Measurements from ENCODE around the gene KCNT2. TPM values are rescaled to one million over a fixed set of nuclear protein-coding genes. Genes with fewer than 3 reads are reported as not detected.

The KCNT2 gene
- total and polyA plus RNA-seq, 2 of the 8 experiments (the other 6 are each of a cell fraction or from before 2014, with no cell fraction given): 2.3 to 10.2 TPM

DNA sequence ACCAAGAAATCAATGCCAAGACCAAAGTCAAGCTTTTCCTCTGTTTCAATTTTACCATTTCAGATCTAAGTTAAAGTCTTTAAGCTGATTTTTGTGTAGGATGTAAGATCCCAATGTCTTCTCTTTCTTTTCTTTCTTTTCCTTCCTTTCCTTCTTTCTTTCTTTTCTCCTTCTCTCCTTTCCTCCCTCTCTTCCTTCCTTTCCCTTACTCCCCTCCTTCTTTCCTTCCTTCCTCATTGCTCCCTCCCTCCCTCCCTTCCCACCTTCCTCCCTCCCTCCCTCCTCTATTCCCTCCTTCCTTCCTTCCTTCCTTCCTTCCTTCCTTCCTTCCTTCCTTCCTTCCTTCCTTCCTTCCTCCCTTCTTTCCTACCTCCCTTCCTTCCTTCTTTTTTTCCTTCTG lies 197.5 kb downstream of the KCNT2 start:
- Histone ChIP-seq H3K9me3 (ENCODE audit: insufficient read depth in 2 of 2, low read depth in 1 of 2, low read length in 1 of 2) (no peaks in the 10 kb centered on the region), H3K4me3 (ENCODE audit: extremely low read depth in 1 of 4, insufficient read depth in 2 of 4, low read depth in 3 of 4, low read length in 4 of 4) (no peak overlapping the region), H3K36me3 (ENCODE audit: control insufficient read depth in 2 of 4, insufficient read depth in 4 of 4, low read length in 3 of 4) (peaks cover 0 to 7% (median 0%) of the 10 kb centered on the region in 4 experiments; a peak in 1 of 8 replicates), H3K4me2 (ENCODE audit: insufficient read depth in 1 of 2, low read depth in 2 of 2, low read length in 2 of 2) (no peak overlapping the region), H2AK5ac (ENCODE audit: low read depth, low read length) (no peak overlapping the region), H2BK5ac (ENCODE audit: low read depth, low read length) (no peak overlapping the region), H3K79me2 (ENCODE audit: control insufficient read depth in 1 of 2, insufficient read depth in 2 of 2, low read length in 2 of 2) (no peaks in the 10 kb centered on the region), H2BK120ac (replicated peaks; ENCODE audit: low read depth, low read length) (no peak overlapping the region), H3K27ac (ENCODE audit: low read depth, low read length) (no peak overlapping the region), H3K27me3 (replicated peaks in 1 of 4; ENCODE audit: control insufficient read depth in 3 of 4, extremely low read depth in 1 of 4, insufficient read depth in 3 of 4, low read length in 3 of 4) (peaks cover 0 to 1% (median 0%) of the 10 kb centered on the region in 4 experiments; a peak in 1 of 7 replicates), H3K79me1 (ENCODE audit: low read depth, low read length) (no peaks in the 10 kb centered on the region), H3K23ac (ENCODE audit: insufficient read length) (no peak overlapping the region), H4K8ac (ENCODE audit: extremely low read depth, insufficient read depth, low read length) (no peak overlapping the region), H2BK12ac (ENCODE audit: low read depth, low read length) (no peak overlapping the region), H3K56ac (replicated peaks; ENCODE audit: insufficient read length, low read depth, low read length) (no peak overlapping the region), H2BK20ac (ENCODE audit: low read length) (no peak overlapping the region), H3K9ac (replicated peaks in 1 of 4; ENCODE audit: extremely low read depth in 1 of 4, low read depth in 3 of 4, low read length in 3 of 4) (no peak overlapping the region), H4K91ac (replicated peaks; ENCODE audit: insufficient read length, low read length) (no peak overlapping the region), H3K14ac (ENCODE audit: insufficient read length) (no peak overlapping the region), H3K23me2 (ENCODE audit: low read depth, low read length) (no peaks in the 10 kb centered on the region; the same call in 1 of the 2 replicates), H3K18ac (ENCODE audit: extremely low read depth, low read length) (no peak overlapping the region), H3K4ac (replicated peaks; ENCODE audit: insufficient read length, low read depth, low read length) (no peak overlapping the region), H4K5ac (ENCODE audit: insufficient read length, low read depth, low read length) (no peak overlapping the region), H2BK15ac (ENCODE audit: low read length) (no peak overlapping the region), H3K4me1 (replicated peaks in 1 of 4; ENCODE audit: control insufficient read depth in 3 of 4, insufficient read depth in 4 of 4, low read length in 3 of 4) (no peaks in the 10 kb centered on the region), H4K20me1 (replicated peaks in 1 of 2; ENCODE audit: control insufficient read depth in 1 of 2, insufficient read depth in 2 of 2, low read length in 2 of 2) (no peaks in the 10 kb centered on the region), H2AFZ (ENCODE audit: low read length) (no peak overlapping the region)
- DNase-seq (ENCODE audit: low read depth in 1 of 2, low spot score in 2 of 2): no peak
- TF ChIP-seq JUND (IDR thresholded peaks at IDR 0.05; ENCODE audit: low read length) (no peak), NRF1 (IDR thresholded peaks at IDR 0.05; ENCODE audit: low read depth, low read length) (no peak), TAF1 (IDR thresholded peaks at IDR 0.05; ENCODE audit: low read depth, low read length) (no peak), HDAC2 (IDR thresholded peaks at IDR 0.05; ENCODE audit: borderline replicate concordance in 1 of 2, low read depth in 2 of 2, low read length in 2 of 2) (no peak), EP300 (IDR thresholded peaks at IDR 0.05; ENCODE audit: borderline replicate concordance in 1 of 2, low read depth in 2 of 2, low read length in 2 of 2) (no peak), SP4 (IDR thresholded peaks at IDR 0.05; ENCODE audit: low read length) (no peak), CTBP2 (IDR thresholded peaks at IDR 0.05; ENCODE audit: borderline replicate concordance, insufficient read depth, insufficient read length, low read length) (no peak), RNF2 (IDR thresholded peaks at IDR 0.05; ENCODE audit: borderline replicate concordance, low read depth, low read length, missing control alignments, poor library complexity, severe bottlenecking) (no peak), ZNF274 (IDR thresholded peaks at IDR 0.05; ENCODE audit: borderline replicate concordance, extremely low read depth, low read length) (no peak), BRCA1 (IDR thresholded peaks at IDR 0.05; ENCODE audit: low read depth, low read length) (no peak), SAP30 (IDR thresholded peaks at IDR 0.05; ENCODE audit: insufficient read depth, insufficient replicate concordance, low read length) (no peak), CBX5 (IDR thresholded peaks at IDR 0.05; ENCODE audit: low read depth, low read length) (no peak)
- POLR2A ChIA-PET (ENCODE audit: partially characterized antibody): no interaction called here
- CTCF ChIA-PET (ENCODE audit: partially characterized antibody): interaction anchor here (0.6 kb wide), 1 partner anchor 257 kb away, joined by 3 read pairs; no protein-coding TSS in a partner anchor
- no peak for FAIRE-seq

Measured in H1 (cell line).